G401.6 (cell line): ENCODE measurements around the gene IMPA2.

ENCODE experiments used
- FAIRE-seq: peaks from 2 replicates; lab custom pipeline; 2012; peaks lifted over from hg19 to GRCh38; lab: Jason Lieb, UNC

The IMPA2 gene

DNA sequence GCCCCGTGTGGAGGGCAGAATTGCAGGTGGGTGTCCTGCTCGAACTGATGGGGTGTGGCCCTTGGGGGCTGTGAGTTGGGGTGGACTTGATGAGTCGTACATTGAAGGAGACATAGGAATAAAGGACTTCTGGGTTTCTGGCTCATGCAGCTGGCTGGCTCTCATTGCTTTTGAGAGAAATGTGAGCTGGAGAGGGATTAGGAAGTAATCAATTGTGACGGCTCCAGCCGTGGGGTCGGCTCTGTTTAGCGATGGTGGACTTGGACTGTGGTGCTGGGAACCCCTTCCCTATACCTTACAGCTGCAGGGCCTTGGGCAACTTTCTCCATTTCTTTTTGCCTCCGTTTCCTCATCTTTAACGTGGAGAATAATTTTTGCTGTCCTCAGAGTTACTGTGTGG is 9.2 kb downstream of the IMPA2 start:
- no peak for FAIRE-seq

DNA sequence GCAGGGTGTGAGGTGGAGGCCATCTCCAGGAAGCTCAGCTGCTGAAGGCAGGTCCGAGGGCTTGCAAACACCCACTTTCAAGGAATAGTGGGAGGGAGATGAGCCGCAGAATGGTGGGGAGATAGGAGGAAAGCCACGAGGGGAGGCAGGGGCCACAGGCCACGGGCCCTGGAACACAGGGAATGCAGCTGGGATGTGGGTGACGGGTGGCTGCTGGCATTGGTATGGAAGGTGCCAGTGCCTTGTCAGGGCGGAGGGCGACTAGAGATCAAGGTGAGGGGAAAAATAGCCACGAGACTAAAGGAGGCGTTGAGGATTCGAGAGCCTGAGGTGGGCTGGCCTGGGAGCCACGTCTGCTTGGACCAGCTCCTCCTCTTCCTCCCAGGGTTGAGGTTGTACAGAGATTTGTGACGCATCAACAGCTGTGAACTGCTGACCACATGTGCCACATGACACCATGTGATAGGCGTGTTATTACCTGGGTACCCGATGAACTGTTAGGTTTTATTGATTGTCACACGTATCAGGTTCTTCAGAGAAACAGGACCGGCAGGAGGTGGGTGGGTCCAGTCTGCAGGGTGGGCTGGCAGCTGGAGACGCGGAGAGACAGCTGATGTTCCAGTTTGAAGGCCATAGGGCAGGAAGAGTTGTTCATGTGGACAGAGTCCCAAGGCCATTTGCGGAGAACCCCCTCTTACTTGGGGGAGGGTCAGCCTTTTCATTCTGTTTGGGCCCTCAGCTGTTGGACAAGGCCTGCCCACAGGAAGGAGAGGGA is 9.9 kb downstream of the IMPA2 start:
- FAIRE-seq: no peak

DNA sequence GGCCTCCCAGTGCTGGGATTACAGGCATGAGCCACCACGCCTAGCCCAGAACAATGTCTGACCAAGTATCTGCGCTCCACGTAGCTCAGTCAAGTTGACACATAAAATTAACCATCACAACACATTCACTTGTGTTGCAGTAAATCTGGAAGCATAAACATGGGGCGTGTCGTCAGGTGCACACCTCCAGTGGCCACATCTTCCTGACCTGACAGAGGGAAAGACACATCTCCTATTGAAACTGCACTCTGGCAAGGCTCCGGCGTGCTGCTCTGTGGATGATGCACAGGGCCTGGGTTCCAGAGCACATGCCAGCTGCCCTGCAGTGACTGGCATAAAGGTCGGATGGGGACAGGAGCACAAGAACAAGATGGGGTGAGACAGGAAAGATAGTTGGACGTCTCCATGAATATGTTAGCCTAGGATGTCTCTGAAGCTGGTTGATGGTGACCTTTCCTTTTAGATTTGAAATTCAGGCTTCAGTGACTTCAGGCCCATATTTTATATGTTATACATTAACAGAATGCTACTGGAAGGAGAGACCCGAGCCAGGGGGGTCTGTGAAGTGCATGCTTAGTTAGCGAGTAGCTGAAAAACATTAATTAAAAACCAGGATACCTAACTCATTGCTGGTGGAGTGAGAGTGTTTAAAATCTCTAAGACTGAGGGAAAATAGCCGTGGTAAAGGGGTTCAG is 10.9 kb downstream of the IMPA2 start:
- no peak for FAIRE-seq

DNA sequence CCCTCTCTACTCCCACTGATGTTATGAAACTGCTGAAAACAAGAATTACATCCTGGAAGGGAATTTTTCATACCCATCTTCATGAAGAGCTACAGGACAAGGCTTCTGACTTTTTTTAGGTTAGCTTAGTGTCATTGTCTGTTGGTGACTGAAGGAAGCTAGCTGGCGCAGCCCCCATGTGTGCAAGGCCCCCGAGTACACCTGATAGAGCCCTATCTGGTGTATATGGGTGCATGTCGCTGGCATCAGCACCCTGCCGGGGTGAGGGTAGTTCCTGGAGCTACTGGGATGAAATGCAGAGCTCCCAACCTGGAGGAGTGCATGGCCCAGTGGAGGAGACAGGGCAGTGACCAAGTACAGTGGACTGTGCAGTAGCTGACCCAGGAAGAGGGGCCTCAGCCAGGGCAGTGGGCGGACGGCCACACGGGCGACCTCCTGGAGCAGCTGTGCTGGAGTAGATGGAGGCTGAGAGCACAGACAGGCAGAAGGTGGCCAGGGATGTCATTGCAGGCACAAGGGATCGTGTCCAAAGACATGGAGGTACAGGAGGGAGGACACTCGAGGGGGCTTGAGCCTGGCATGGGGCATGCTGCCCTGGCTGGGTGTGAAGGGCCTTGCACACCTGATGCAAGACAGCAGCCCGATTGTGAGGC is 12.1 kb downstream of the IMPA2 start:
- no peak for FAIRE-seq

DNA sequence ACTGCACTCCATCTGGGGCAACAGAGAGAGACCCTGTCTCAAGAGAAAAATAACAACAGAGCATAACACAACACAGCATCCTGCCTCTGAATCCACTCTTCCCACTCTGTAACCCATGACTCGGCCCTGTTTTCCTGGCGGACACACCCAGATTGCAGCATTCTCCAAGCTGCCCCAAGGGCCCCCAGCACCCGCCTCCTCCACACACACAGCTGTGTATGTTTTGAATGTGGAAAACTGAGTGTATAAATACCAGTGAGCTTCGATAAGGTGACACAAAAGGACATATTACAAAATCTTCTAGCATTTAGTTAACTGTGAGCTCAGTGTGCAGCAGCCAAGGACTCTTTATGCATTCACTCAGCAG is 13.0 kb downstream of the IMPA2 start:
- no peak for FAIRE-seq

DNA sequence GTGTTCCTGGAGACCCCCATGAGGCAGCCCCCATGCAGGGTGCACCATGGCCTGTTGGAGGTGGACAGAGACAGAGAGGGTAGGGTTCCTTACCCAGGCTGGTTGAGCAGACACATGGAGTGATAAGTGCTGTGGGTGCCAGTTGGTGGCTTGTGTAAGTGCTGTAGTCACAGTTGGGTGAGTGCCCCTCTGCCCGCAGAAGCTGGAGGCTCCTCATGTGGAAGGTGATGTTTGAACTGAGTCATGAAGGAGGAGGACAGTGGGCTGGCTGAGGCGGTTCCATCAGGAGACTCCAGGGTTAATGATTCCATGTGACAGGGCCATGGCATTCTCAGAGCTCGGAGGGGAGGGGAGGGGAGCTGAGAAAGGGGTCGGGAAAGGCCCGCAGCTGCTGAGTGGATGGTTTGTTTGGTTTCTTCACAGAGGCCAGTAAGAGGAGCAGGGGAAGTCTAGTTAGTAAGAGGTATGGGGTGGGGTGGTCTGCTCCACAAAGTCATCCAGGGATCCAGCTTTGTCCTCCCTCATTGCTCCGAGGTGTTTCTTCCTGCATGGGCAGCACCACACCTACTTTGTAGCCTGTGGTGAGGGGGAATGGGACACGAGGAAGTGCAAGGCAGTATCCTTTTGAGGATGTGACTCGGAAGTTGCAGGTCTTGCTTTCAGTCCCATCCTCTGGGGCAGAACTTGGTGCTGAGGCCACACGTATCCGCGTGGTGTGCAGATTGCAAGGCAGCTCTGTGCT is 13.6 kb downstream of the IMPA2 start:
- no peak for FAIRE-seq

DNA sequence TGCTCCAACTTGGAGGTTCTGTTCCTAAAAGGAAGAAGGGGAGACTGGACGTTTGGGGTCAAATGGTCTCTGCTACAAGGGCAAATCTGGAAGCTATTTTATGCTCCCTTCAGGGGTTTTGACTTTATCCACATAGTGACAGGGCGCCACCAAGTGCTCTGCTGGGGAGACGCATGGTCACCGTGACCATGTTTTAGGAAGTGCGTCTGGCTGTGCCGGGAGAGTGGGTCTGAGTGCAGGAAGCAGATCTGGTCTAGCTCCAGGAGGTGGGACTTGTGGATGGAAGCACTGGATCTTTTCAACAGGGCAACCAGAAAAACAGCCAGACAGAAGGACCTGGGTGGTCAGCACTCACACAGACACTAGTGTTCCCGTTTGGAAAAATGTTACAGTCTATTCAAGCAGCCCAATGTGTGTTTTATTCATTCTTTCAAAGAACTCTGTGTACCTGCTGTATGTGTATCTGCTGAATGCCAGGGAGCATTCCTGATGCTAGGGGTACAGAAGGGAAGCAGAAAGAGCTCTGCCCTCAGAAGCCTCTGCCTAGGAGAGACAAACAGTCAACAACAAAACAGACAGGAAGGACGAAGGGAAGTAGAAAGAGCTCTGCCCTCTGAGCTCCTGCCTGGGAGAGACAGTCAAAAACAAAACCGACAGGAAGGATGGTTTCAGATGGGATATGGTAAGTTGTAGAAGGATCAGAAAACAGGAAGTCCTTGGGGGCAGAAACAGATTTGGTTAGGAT is 14.3 kb downstream of the IMPA2 start:
- peak; percentile 77 for FAIRE-seq

DNA sequence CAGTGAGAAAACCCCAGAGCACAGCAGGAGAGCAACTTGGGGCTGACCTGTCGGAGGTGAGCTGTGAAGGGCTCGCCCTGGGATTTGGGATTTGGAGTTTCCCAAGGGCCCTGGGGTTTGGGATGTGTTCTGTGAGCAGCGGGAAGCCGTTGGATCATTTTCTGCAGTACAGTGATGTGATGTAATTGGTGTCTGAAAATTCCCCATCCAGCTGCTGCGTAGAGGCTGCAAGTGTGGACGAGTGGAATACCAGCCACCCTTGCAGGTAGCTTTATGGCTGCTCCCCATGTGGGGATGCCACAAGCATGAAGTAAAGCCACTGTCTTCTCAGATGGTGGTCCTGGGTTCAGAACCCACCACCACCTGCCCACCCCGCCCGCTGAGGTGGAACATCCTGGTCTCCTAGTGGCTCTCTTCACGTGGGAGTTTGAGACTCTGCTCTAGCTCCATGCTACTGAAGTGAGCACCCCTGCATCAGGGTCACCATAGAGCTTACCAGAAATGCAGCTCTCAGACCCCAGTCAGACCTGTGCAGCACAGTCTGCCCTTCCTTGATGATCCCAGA is 15.0 kb downstream of the IMPA2 start:
- FAIRE-seq: no peak

DNA sequence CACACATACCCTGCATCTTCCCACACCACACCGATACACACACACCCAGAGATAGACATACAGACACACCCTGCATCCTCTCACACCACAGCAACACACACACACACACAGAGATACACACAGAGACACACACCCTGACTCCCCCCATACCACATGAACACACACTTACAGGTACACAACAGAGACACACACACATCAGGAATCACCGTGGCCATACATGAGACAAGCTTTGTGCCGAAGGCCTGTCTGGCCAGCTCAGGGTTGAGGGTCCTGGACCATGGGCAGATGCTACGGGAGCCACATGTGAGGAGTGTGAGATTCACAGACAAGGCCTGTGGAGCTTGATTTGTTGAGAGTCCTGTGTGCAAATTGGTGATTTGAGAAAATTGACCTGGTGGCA is 15.6 kb downstream of the IMPA2 start:
- FAIRE-seq: no peak

DNA sequence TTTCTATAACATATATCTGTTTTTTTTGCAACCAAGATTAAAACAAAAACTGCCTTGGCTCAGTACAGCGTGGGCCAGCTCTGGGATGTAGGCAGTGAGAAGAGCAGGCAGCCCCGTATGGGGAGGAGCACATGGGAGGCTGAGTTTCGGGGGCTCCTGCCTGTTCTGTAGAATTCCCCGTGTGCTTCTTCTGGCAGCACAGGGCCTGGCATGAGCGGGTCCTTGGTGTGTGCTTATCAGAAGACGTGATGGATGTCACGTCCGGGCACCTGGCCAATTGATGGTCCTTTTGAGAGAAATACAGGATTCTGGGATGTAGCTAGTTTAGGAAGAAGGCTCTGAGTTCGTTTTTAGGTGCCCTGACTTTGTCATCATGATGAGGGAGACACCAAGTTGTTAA is 16.2 kb downstream of the IMPA2 start:
- no peak for FAIRE-seq

DNA sequence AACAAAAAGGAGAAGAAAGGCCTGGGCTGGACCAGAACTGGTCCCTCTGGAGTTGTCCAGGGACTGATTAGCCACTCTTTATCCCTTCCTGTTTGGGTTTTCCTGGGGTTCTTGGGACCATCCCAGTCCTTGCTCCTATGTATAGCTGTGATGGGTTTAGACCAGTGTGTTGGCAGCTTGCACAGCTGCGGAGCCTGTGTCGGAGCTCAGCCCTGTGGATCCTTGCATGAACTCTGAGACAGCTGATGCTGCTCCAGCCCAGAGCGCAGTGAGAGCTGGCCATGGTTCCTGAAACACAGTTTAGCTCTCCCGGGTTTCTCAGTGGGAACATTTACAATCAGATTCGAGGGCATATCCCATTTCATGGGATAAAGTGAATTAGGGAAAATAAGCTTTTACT is 16.9 kb downstream of the IMPA2 start:
- FAIRE-seq: no peak

DNA sequence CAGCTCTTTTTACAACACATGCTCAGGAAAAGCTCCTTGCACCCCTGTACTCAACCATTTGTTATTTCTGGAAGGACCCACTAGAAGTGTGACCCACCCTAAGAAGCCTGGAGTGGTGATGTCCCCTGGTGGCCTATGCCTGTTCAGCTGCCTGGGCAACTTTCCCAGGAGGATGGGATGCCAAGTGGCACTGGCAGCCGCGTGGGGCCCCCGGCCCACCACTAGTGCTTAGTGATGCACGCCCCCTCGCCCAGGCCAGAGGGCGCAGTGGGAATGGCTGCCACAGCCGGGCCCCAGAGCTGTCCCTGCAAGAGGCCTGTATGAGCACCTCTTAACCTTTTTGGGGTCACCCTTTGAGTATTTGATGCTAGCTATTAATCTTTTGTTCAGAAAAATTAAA is 18.1 kb downstream of the IMPA2 start:
- FAIRE-seq: no peak

DNA sequence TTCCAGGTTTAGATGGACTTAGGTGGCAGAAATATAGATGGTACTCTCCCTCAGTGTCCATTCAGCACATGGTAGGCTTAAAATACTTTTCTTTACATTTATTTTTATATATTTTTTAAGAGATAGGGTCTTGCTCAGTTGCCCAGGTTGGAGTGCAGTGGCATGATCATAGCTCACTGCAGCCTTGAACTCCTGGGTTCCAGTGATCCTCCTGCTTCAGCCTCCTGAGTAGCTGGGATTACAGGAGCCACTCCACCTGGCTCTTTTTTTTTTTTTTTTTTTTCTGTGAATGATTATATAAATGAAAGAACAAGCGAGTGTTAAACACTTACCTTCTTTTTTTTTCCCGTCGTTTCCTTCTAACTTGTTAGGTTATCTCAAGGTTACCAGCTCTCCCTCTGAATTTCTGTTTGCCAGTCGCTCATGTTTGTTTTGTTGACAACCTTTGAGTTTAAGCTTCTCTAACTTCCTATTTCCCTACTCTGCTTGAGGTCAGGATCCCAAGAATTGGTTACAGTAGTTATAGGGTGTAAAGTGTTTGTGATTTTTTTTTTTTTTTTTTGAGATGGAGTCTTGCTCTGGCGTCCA is 18.9 kb downstream of the IMPA2 start:
- no peak for FAIRE-seq

DNA sequence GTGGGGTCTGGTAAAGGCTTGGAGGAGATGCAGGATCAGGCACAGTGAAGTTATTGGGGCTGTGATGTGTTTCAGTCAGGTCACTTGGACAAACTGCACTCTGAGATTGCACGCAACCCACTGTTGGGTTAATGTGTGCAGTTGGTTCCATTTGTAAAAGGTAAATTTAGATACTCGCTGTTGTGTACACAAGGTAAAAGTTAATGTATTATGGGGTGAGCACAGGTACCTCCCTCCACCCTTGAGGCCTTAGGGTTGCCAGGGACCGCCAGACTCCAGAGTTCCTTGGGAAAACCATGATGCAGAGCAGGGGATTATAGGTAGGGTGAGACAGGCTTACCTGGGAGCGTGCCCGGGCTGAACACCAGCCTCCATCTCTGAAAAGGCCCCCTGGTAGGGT is 20.1 kb downstream of the IMPA2 start:
- FAIRE-seq: no peak

DNA sequence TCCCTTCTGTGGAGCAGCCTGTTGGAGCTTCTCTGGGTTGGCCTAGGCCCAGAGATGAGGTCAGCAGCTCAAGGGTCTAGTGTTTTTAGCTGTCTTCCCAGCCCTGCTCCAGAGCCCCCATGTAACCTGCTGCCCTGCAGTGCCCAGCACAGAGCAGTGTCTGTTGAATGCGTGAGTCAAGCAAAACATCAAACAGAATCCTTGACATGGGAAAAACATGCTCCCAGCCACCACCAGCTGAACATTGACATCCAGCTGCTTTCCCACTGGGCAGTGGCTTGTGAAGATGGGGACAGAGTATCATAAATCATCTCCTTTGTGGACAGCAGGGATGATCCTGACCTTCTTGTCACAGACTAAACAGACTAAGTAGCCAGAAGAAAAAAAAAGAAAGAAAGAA is 22.6 kb downstream of the IMPA2 start:
- no peak for FAIRE-seq

DNA sequence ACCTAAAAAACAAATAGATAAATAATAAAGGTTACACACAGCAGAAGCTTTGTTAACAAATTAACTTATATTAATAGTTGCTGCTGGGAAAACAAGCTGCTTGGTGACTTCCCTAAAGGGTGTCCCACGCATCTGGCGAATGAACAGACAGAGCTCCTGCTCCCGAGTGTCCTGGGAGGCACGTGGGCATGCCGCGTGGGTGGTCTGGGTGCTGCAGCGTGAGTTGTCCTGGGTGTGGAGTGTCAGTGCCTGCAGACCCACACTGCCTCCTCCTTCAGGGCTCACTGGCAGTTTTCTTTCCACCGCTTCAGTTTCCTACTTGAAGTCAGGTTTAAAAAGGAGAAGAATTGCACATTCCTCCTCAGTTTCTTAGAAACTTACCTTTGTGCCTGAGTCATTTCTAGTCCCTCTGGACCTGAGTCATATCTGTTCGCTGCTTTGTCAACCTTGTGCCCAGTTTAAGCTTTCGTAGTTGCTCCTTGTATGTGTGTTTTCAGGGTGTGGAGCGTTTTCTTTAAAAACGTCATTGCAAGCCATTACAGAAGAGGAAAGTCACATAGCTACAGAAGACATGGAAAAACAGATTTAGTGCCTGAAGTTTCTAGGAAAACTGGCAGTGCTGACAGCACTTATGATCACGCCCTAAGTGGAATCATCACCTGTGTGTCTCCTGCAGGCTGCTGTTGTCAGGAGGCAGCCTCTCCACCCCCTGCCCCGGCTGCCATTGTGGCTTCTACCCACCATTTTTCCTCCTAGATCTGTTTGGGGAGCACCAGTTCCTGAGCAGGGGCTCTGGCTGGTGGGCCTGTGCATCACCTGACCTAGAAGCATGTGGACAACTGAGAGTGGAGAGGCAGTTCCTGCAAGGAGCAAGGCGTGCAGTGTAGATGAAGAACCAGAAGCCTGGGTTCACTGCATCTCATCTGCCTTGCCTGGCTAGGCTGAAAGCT is 24.5 kb downstream of the IMPA2 start:
- FAIRE-seq: no peak

DNA sequence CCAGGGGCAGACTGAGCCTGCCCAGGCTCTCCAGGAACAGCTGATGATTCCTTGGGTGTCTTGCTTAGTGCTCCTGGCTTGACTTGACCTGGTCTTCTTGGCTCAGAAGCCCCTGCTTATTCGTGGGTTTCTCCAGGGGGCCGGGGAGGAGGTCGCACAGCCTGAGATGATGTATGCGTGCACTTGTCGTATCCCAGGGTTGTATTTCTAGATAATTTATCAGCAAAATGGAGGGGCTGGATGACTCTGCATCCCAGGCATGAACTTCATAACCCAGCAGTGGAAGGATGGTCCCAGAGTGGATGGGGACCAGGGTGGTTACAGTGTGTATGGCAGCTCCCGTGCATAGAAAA is 25.2 kb downstream of the IMPA2 start:
- FAIRE-seq: no peak

DNA sequence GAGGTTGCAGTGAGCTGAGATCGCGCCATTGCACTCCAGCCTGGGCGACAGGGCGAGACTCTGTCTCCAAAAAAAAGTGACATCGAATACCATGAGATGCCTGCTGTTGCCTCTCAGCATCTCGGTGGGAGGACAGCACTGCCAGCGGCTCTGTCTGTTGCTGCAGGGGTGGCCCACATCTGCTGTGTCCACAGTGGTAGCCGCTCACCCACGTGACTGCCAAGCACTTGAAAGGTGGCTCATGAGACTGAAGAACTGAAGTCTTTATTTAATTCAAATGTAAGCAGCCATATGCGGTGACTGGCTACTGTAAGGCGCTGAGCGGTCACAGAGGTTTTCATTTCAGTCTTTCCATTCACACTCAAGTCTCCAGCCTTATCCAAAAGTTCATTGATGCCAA is 25.8 kb downstream of the IMPA2 start:
- no peak for FAIRE-seq

DNA sequence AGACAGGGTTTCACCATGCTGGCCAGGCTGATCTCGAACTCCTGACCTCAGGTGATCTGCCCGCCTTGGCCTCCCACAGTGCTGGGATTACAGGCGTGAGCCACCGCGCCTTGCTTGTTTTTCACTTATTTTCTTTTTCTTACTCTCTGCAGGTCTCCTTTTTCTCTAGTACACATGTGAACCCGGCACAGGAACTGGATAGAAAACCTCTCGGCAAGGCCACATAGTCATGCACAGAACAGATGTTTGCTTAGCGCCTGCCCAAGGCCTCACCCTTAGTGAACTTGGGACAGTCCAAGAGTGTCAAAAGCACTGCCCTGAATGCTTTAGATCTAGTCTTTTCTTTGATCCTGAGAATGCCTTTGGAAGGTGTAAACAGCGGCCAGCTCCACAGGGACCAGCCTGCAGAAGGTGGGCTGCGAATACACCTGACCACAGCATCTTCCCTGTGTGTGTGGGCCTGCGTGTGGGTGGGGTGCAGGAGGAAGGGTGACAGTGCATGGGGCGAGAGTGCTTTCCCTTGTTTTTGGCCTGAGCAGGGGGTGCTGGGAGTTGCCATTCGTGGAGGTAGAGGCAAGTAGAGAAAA is 27.0 kb downstream of the IMPA2 start:
- no peak for FAIRE-seq
